ENCODE data around the gene ATG7.
"Not testable (repeated sequence)": the region's sequence is repeated elsewhere in the genome, so short reads cannot be mapped to it uniquely, and the experiment has no call there.

ATG7 gene

DNA sequence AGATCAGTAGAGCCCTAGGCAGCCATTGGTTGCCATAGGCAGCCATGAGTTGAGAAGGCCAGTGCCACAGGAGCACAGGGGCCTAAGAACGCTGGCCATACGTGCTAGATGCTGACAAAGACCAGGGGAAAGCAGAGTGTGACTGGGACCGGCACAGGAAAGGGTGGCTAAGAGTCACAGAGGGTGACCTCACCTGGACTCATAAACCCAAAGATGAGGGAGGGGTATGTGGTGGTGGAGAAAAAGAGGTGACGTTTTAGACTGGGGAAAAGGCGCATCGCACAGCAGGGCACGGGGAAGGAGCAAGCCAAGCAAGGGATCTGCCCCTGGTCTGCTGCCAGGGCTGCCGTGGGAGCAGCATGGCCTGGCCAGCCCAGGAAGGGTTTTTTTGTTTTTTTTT, 249.0 kb downstream of the ATG7 start:
- no peak for ATAC-seq
- TF ChIP-seq, protein P1, sequence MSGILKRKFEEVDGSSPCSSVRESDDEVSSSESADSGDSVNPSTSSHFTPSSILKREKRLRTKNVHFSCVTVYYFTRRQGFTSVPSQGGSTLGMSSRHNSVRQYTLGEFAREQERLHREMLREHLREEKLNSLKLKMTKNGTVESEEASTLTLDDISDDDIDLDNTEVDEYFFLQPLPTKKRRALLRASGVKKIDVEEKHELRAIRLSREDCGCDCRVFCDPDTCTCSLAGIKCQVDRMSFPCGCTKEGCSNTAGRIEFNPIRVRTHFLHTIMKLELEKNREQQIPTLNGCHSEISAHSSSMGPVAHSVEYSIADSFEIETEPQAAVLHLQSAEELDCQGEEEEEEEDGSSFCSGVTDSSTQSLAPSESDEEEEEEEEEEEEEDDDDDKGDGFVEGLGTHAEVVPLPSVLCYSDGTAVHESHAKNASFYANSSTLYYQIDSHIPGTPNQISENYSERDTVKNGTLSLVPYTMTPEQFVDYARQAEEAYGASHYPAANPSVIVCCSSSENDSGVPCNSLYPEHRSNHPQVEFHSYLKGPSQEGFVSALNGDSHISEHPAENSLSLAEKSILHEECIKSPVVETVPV (CRISPR knock-in tag; IDR thresholded peaks at IDR 0.05): no peak
- TF ChIP-seq TOX (CRISPR knock-in tag; IDR thresholded peaks at IDR 0.05; ENCODE audit: borderline replicate concordance) (no peak), POU6F1 (CRISPR knock-in tag; IDR thresholded peaks at IDR 0.05; ENCODE audit: borderline replicate concordance, low read depth) (no peak), BACH2 (CRISPR knock-in tag; IDR thresholded peaks at IDR 0.05; ENCODE audit: borderline replicate concordance) (no peak), SNAI2 (CRISPR knock-in tag; IDR thresholded peaks at IDR 0.05) (no peak), ZNF8 (CRISPR knock-in tag; IDR thresholded peaks at IDR 0.05) (no peak), ESRRG (CRISPR knock-in tag; IDR thresholded peaks at IDR 0.05) (no peak), ZNF70 (CRISPR knock-in tag; IDR thresholded peaks at IDR 0.05) (no peak), ARNTL (CRISPR knock-in tag; IDR thresholded peaks at IDR 0.05; ENCODE audit: borderline replicate concordance, low read depth) (no peak), RARB (CRISPR knock-in tag; IDR thresholded peaks at IDR 0.05) (no peak), CSDC2 (CRISPR knock-in tag; IDR thresholded peaks at IDR 0.05) (no peak), ZFP30 (CRISPR knock-in tag; IDR thresholded peaks at IDR 0.05) (no peak), ZFP3 (CRISPR knock-in tag; IDR thresholded peaks at IDR 0.05) (no peak), GLIS3 (CRISPR knock-in tag; IDR thresholded peaks at IDR 0.05) (no peak), ISL1 (CRISPR knock-in tag; IDR thresholded peaks at IDR 0.05) (no peak), ZC3H10 (CRISPR knock-in tag; IDR thresholded peaks at IDR 0.05) (no peak)

- ATAC-seq: no peak
- no peak for TF ChIP-seq ZNF70 (CRISPR knock-in tag; IDR thresholded peaks at IDR 0.05)
Measured at GRCh38 chr3:11522398-11522715, 250.2 kb downstream of the ATG7 start.

DNA sequence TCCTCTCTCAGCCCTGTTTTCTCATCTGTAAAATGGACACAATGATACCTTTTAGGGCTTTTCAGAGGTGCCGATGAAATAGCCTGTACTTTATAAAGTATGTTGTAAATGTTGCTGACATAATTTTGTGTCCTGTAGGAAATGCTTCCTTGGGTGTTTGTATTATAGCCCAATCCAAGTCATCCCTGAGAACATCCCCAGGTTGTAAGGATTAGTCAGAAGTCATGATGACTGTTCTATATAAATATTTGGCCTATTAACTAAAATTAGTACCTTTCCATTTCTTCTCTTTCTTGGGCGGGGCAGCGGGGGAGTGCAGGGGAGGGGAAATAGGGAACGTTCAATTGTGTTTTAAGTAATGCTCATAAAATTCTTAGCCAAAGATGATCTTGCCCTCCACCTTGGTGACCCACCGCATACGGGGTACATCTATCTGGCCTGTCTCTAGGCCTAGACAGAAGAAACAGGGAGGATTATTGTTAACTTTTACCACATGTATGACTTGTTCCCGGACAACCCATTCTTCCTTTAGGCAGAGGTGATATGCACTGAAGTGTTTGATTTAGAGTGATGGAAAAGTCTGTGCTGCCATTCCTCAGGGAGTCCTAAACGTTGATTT, 250.9 kb downstream of the ATG7 start:
- no peak for ATAC-seq
- no peak for TF ChIP-seq ZNF565 (CRISPR knock-in tag; conservative IDR thresholded peaks at IDR 0.05; ENCODE audit: low read depth)
- TF ChIP-seq RARB (CRISPR knock-in tag; IDR thresholded peaks at IDR 0.05): no peak

DNA sequence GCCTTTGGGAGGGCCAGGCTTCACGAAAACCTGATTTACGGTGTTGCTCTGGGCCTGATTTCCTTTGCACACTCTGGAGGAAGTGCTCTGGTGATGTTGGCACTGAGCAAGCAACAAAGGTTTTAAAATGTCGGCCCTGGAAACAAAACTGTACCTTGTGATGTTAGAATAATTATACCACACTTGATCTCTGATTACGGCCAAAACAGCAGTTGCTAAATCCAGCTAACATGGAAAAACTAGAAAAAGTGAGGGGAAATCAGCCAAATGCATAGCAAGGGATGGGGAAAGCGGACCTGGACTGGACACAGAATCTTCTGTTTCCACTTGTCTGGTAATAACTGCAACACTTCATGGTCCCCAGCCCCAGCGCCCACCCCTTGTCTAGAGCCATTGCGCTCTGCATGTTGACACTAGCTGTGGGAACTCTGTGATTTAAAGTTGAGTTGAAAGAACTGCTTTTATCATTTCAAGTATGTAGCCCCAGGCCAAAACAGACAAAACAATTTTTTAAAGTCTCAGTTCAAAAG, 251.4 kb downstream of the ATG7 start:
- no peak for ATAC-seq
- TF ChIP-seq ZNF8 (CRISPR knock-in tag; IDR thresholded peaks at IDR 0.05) (no peak), RARB (CRISPR knock-in tag; IDR thresholded peaks at IDR 0.05) (no peak)

- ATAC-seq: not testable (repeated sequence)
Measured at GRCh38 chr3:11526121-11526520, 253.9 kb downstream of the ATG7 start.

- TF ChIP-seq GLIS3 (CRISPR knock-in tag; IDR thresholded peaks at IDR 0.05): no peak
- no peak for TF ChIP-seq BACH2 (CRISPR knock-in tag; IDR thresholded peaks at IDR 0.05; ENCODE audit: borderline replicate concordance)
- TF ChIP-seq ARNTL (CRISPR knock-in tag; IDR thresholded peaks at IDR 0.05; ENCODE audit: borderline replicate concordance, low read depth): no peak
- TF ChIP-seq, protein P2, sequence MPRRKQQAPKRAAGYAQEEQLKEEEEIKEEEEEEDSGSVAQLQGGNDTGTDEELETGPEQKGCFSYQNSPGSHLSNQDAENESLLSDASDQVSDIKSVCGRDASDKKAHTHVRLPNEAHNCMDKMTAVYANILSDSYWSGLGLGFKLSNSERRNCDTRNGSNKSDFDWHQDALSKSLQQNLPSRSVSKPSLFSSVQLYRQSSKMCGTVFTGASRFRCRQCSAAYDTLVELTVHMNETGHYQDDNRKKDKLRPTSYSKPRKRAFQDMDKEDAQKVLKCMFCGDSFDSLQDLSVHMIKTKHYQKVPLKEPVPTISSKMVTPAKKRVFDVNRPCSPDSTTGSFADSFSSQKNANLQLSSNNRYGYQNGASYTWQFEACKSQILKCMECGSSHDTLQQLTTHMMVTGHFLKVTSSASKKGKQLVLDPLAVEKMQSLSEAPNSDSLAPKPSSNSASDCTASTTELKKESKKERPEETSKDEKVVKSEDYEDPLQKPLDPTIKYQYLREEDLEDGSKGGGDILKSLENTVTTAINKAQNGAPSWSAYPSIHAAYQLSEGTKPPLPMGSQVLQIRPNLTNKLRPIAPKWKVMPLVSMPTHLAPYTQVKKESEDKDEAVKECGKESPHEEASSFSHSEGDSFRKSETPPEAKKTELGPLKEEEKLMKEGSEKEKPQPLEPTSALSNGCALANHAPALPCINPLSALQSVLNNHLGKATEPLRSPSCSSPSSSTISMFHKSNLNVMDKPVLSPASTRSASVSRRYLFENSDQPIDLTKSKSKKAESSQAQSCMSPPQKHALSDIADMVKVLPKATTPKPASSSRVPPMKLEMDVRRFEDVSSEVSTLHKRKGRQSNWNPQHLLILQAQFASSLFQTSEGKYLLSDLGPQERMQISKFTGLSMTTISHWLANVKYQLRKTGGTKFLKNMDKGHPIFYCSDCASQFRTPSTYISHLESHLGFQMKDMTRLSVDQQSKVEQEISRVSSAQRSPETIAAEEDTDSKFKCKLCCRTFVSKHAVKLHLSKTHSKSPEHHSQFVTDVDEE (CRISPR knock-in tag; IDR thresholded peaks at IDR 0.05): no peak
- no peak for TF ChIP-seq ZNF565 (CRISPR knock-in tag; conservative IDR thresholded peaks at IDR 0.05; ENCODE audit: low read depth)
- no peak for TF ChIP-seq ZNF70 (CRISPR knock-in tag; IDR thresholded peaks at IDR 0.05)
- TF ChIP-seq, protein P3, sequence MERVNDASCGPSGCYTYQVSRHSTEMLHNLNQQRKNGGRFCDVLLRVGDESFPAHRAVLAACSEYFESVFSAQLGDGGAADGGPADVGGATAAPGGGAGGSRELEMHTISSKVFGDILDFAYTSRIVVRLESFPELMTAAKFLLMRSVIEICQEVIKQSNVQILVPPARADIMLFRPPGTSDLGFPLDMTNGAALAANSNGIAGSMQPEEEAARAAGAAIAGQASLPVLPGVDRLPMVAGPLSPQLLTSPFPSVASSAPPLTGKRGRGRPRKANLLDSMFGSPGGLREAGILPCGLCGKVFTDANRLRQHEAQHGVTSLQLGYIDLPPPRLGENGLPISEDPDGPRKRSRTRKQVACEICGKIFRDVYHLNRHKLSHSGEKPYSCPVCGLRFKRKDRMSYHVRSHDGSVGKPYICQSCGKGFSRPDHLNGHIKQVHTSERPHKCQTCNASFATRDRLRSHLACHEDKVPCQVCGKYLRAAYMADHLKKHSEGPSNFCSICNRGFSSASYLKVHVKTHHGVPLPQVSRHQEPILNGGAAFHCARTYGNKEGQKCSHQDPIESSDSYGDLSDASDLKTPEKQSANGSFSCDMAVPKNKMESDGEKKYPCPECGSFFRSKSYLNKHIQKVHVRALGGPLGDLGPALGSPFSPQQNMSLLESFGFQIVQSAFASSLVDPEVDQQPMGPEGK (CRISPR knock-in tag; IDR thresholded peaks at IDR 0.05; ENCODE audit: borderline replicate concordance): no peak
- no peak for TF ChIP-seq OSR1 (CRISPR knock-in tag; IDR thresholded peaks at IDR 0.05)
- no peak for ATAC-seq
Measured at GRCh38 chr3:11529281-11529680, 257.1 kb downstream of the ATG7 start.
